B cell (primary cell): Measurements from ENCODE around the gene TFPT. TPM values are rescaled to one million over a fixed set of nuclear protein-coding genes. Genes with fewer than 3 reads are reported as not detected.
A peak's percentile ranks its signal among the peaks of the same experiment; 100 is the strongest.

Experiments
- ATAC-seq: fragments of 200-7000 bp; cut with Tn5 transposase; one replicate; pipeline ENCODE4 v1.10.0; 2021; ENCODE audit warnings: low read depth, mild to moderate bottlenecking, moderate number of reproducible peaks, moderate library complexity
- CTCF ChIA-PET: fragments of 350-600 bp; sonication (Branson Sonifier 250); formaldehyde crosslinking; loops from one replicate; lab custom pipeline; 2021; ENCODE audit warnings: antibody characterized with exemption, inconsistent platforms; lab: Charles Lee
- POLR2A ChIA-PET: fragments of 350-600 bp; sonication (Branson Sonifier 250); formaldehyde crosslinking; loops from one replicate; lab custom pipeline; 2021; ENCODE audit warnings: antibody characterized with exemption; lab: Charles Lee
- DNase-seq: peaks from one replicate; pipeline ENCODE4 v3.0.0; 2013
- H2AFZ ChIP-seq: 2 replicates; pipeline ENCODE4 v1.6.1; 2012; ENCODE audit warnings: mild to moderate bottlenecking, low read depth, low read length; ENCODE audit not compliant: insufficient read depth, poor library complexity, severe bottlenecking
- H3K27ac ChIP-seq, 2 donors: 1 replicate in 1 of 2; 2 replicates in 1 of 2; pipeline ENCODE4 v1.5.1; 2012 to 2013; ENCODE audit warnings: low read length in 2 of 2, mild to moderate bottlenecking in 2 of 2, moderate library complexity in 1 of 2
- H3K27me3 ChIP-seq, 4 experiments: fragments of 200-600 bp in 1 of 4; sonication (generic) in 1 of 4; replicated peaks in 1 of 4; 1 replicate in 2 of 4; 2 replicates in 2 of 4; pipeline versions ENCODE4 v1.6.1 to v1.7.0; 2013 to 2016; ENCODE audit warnings: low read length in 3 of 4, mild to moderate bottlenecking in 2 of 4, mixed read lengths in 1 of 4, moderate library complexity in 1 of 4; ENCODE audit not compliant: insufficient read depth in 4 of 4, control insufficient read depth in 3 of 4; ENCODE audit errors: control extremely low read depth in 1 of 4
- H3K36me3 ChIP-seq, 2 experiments: replicated peaks in 1 of 2; 1 replicate in 1 of 2; 2 replicates in 1 of 2; pipeline versions ENCODE4 v1.6.1 to v1.7.1; 2013; ENCODE audit warnings: low read length in 1 of 2; ENCODE audit not compliant: insufficient read depth in 2 of 2, control insufficient read depth in 1 of 2; ENCODE audit errors: control extremely low read depth in 1 of 2, extremely low read depth in 1 of 2
- H3K4me1 ChIP-seq, 2 donors: fragments of 200-600 bp in 1 of 2; sonication (generic) in 1 of 2; 1 replicate in 1 of 2; 2 replicates in 1 of 2; pipeline versions ENCODE4 v1.5.1 to v1.6.1; 2013 to 2017; ENCODE audit warnings: low read length in 2 of 2; ENCODE audit not compliant: control insufficient read depth in 2 of 2, insufficient read depth in 2 of 2
- H3K4me2 ChIP-seq: replicated peaks from 2 replicates; pipeline ENCODE3; 2012; ENCODE audit warnings: mild to moderate bottlenecking, low read depth, low read length; ENCODE audit not compliant: poor library complexity, severe bottlenecking
- H3K4me3 ChIP-seq, 5 experiments: fragments of 200-600 bp in 1 of 5; sonication (generic) in 1 of 5; 1 replicate in 3 of 5; 2 replicates in 2 of 5; pipeline versions ENCODE4 v1.5.1 to v1.7.0; 2011 to 2016; ENCODE audit warnings: low read length in 4 of 5, mild to moderate bottlenecking in 4 of 5, low read depth in 2 of 5, control low read depth in 1 of 5, moderate library complexity in 1 of 5; ENCODE audit not compliant: insufficient read depth in 1 of 5; ENCODE audit errors: control extremely low read depth in 1 of 5, extremely low read depth in 1 of 5
- H3K79me2 ChIP-seq: fragments of 200-600 bp; sonication (generic); one replicate; pipeline ENCODE4 v1.6.0; 2016; ENCODE audit warnings: low read length; ENCODE audit not compliant: control insufficient read depth, insufficient read depth
- H3K9ac ChIP-seq: fragments of 200-600 bp; sonication (generic); 2 replicates; pipeline ENCODE4 v1.6.1; 2017; ENCODE audit warnings: mild to moderate bottlenecking, low read length, moderate library complexity
- H3K9me3 ChIP-seq, 3 donors: one replicate each; pipeline versions ENCODE4 v1.6.1 to v1.7.1; 2013; ENCODE audit warnings: low read length in 2 of 3; ENCODE audit not compliant: control insufficient read depth in 2 of 3, insufficient read depth in 1 of 3; ENCODE audit errors: control extremely low read depth in 1 of 3
- H4K20me1 ChIP-seq: 2 replicates; pipeline ENCODE4 v1.6.0; 2012; ENCODE audit warnings: mild to moderate bottlenecking, low read length; ENCODE audit not compliant: insufficient read depth, control insufficient read depth, poor library complexity, severe bottlenecking
- H3K27ac Mint-ChIP-seq: one replicate; pipeline ENCODE4 v1.8.0; 2021; ENCODE audit warnings: mixed read lengths
- H3K27me3 Mint-ChIP-seq: one replicate; pipeline ENCODE4 v1.8.0; 2021; ENCODE audit warnings: mixed read lengths
- H3K4me1 Mint-ChIP-seq: one replicate; pipeline ENCODE4 v1.8.0; 2021; ENCODE audit warnings: mixed read lengths
- H3K4me3 Mint-ChIP-seq: one replicate; pipeline ENCODE4 v1.8.0; 2021; ENCODE audit warnings: mixed read lengths
- H3K9me3 Mint-ChIP-seq: one replicate; pipeline ENCODE4 v1.8.0; 2022; ENCODE audit warnings: mixed read lengths; ENCODE audit not compliant: insufficient read depth
- EZH2 ChIP-seq: IDR thresholded peaks from 2 replicates; pipeline ENCODE4 v1.6.1; 2012; ENCODE audit warnings: borderline replicate concordance, low read depth, mild to moderate bottlenecking, moderate library complexity, low read length; ENCODE audit not compliant: insufficient read depth, poor library complexity, severe bottlenecking
- WGBS: methylation state at CpG from one replicate; pipeline ENCODE4 v1.1.5; 2013; ENCODE audit warnings: missing lambda C conversion rate; ENCODE audit not compliant: insufficient coverage; 5-methylcytosine and 5-hydroxymethylcytosine counted together
- intact Hi-C: fragments of 100-400 bp; cut with micrococcal nuclease; formaldehyde crosslinking; loops from one replicate; pipeline ENCODE4 v1.10.0; 2022
- polyA plus RNA-seq: library from polyadenylated mRNA; depleted of rRNA; stranded (reverse); fragments of >200 nt; gene quantifications from 2 replicates; pipeline ENCODE4 v1.2.3, GENCODE V29; 2012
- total RNA-seq, 2 donors: library from RNA; stranded (reverse); fragments of 120-200 nt in 1 of 2; gene quantifications; 1 replicate in 1 of 2; 2 replicates in 1 of 2; pipeline versions ENCODE4 v1.2.3 to v1.2.4, GENCODE V29; 2013 to 2022
- TF ChIP-seq, protein P1 (sequence below): fragments of 200-600 bp; IDR thresholded peaks from one replicate; pipeline ENCODE4 v1.8.0; 2022; ENCODE audit warnings: antibody characterized with exemption, mild to moderate bottlenecking

Gene TFPT
- total and polyA plus RNA-seq, 2 donors (not counting 1 experiment from before 2014, with no cell fraction given): 8.4 to 12.7 TPM

DNA sequence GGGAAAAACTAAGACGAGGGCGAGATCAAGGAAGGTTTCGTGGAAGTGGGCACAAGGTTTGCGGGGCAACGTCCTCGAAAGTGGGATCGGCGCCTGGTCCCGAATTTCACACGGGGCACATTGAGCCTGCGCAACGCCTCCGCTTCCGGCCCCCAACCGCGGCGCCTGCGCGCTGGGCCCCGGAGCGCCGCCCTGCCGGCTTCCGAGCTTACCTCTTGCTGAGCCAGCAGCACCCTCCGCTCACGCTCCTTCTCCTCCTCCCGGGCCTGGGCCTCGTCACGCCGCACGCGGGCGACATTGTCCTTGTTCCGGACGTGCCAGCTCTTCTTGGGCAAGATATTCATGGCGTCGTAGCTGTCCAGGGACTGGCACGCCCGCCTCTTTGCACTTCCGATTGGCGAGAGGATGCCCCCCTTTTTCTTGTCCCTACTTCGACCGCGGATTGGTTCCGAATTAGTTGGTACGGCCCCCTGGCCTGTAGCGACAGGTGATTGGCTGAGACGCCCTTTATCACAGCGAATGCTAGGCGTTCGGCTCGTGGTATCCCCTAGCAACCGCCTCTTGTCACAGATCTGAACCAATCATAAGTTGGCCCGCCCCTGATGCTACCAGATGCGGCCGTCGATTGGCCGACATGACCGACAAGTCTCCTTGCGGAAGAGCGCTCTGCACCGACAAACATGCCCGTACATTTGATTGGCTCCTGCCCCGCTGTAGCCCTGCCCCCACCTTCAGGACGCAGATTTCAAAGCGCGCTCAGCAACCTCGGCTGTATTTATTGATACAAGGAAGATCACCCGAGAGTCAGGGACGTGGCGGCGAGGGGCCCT is 44.1 kb upstream of the TFPT start, which contains the start of gene LENG1:
TSS of gene LENG1 (minus strand) at position 370 of the 830 bp plus-strand sequence. CDS start at position 344, 26 bp downstream.
- TF ChIP-seq, protein P1, sequence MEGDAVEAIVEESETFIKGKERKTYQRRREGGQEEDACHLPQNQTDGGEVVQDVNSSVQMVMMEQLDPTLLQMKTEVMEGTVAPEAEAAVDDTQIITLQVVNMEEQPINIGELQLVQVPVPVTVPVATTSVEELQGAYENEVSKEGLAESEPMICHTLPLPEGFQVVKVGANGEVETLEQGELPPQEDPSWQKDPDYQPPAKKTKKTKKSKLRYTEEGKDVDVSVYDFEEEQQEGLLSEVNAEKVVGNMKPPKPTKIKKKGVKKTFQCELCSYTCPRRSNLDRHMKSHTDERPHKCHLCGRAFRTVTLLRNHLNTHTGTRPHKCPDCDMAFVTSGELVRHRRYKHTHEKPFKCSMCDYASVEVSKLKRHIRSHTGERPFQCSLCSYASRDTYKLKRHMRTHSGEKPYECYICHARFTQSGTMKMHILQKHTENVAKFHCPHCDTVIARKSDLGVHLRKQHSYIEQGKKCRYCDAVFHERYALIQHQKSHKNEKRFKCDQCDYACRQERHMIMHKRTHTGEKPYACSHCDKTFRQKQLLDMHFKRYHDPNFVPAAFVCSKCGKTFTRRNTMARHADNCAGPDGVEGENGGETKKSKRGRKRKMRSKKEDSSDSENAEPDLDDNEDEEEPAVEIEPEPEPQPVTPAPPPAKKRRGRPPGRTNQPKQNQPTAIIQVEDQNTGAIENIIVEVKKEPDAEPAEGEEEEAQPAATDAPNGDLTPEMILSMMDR: peak; percentile 26
- TF ChIP-seq EZH2: no peak
- H2AFZ ChIP-seq: peak within 1 kb of the TSS; percentile 98
- H3K9me3 ChIP-seq: peaks cover 0 to 5% (median 0%) of the 10 kb centered on the region in 3 donors
- no peaks in the 10 kb centered on the region for H3K9me3 Mint-ChIP-seq
- peak within 1 kb of the TSS; percentile 97 for H3K4me2 ChIP-seq
- H3K79me2 ChIP-seq: peaks cover 27% of the 10 kb centered on the region
- H3K4me3 Mint-ChIP-seq: peak within 1 kb of the TSS; percentile 100
- peaks cover 8% of the 10 kb centered on the region for H3K27me3 Mint-ChIP-seq
- peaks cover 40% of the 10 kb centered on the region for H4K20me1 ChIP-seq
- ATAC-seq (peak; percentile 87), DNase-seq (peak; percentile 100)
- H3K4me1 Mint-ChIP-seq: peaks cover 45% of the 10 kb centered on the region
- peak within 1 kb of the TSS; percentile 75 to 82 for H3K27ac ChIP-seq
- H3K27me3 ChIP-seq: peaks cover 0 to 6% (median 3%) of the 10 kb centered on the region in 4 experiments
- ChIA-PET POLR2A (interaction anchor here (1.4 to 2.7 kb wide), 6 partner anchors 22 to 1180 kb away, joined by 3 to 24 read pairs (median 8); partner anchors contain the start of genes CNOT3, KMT5C, MBOAT7 and PRPF31), CTCF (interaction anchor here (0.6 to 1.9 kb wide), 11 partner anchors 8 to 320 kb away, joined by 3 to 8 read pairs (median 5); partner anchors contain the start of genes CNOT3, MBOAT7 and TSEN34)
- intact Hi-C loops: loop anchor here (1.0 to 2.0 kb wide), 6 partner anchors 9 to 289 kb away; partner anchors contain the start of genes CNOT3, LENG8, NDUFA3 and PRPF31
- H3K27ac Mint-ChIP-seq: peak within 1 kb of the TSS; percentile 100
- H3K4me1 ChIP-seq: peaks cover 35 to 48% of the 10 kb centered on the region in 2 donors
- peak within 1 kb of the TSS; percentile 67 to 95 (median 79) for H3K4me3 ChIP-seq
- H3K9ac ChIP-seq: peak within 1 kb of the TSS; percentile 89
- WGBS: under 1% methylated on average over 71 of the region's 72 CpGs
- H3K36me3 ChIP-seq: peaks cover 2 to 40% of the 10 kb centered on the region in 2 experiments
